ENCODE results near the gene ZNF423. TPM values are rescaled to one million over a fixed set of nuclear protein-coding genes. Genes with fewer than 3 reads are reported as not detected.

The ZNF423 gene
- total and polyA plus RNA-seq, 2 donors, result 6.4 to 14.0 TPM

- H3K4me1 ChIP-seq (ENCODE audit: insufficient read depth), result no peaks in the 10 kb centered on the region
- 82% methylated on average over 9 of the region's 9 CpGs for WGBS
- no peak for DNase-seq (ENCODE audit: extremely low spot score)
- no peak overlapping the region for H3K4me3 ChIP-seq (ENCODE audit: low read depth, low read length)
- H3K36me3 ChIP-seq (ENCODE audit: insufficient read depth), result no peaks in the 10 kb centered on the region
- no peak overlapping the region for H3K27ac ChIP-seq (ENCODE audit: low read depth)
Measured at GRCh38 chr16:49632086-49632794, 223.7 kb downstream of the ZNF423 start.

GRCh38 chr16:49631187-49632041, 224.5 kb downstream of the ZNF423 start:
- Histone ChIP-seq H3K27ac (ENCODE audit: low read depth) (no peak overlapping the region), H3K4me1 (ENCODE audit: insufficient read depth) (no peaks in the 10 kb centered on the region), H3K36me3 (ENCODE audit: insufficient read depth) (no peaks in the 10 kb centered on the region), H3K4me3 (ENCODE audit: low read depth, low read length) (no peak overlapping the region)
- WGBS, result 43% methylated on average over 5 of the region's 5 CpGs
- DNase-seq (ENCODE audit: extremely low spot score), result no peak

GRCh38 chr16:49630783-49631182, 225.1 kb downstream of the ZNF423 start:
- WGBS, result 95% methylated on average over 4 of the region's 4 CpGs
- Histone ChIP-seq H3K36me3 (ENCODE audit: insufficient read depth) (no peaks in the 10 kb centered on the region), H3K4me1 (ENCODE audit: insufficient read depth) (no peaks in the 10 kb centered on the region), H3K4me3 (ENCODE audit: low read depth, low read length) (no peak overlapping the region), H3K27ac (ENCODE audit: low read depth) (no peak overlapping the region)
- no peak for DNase-seq (ENCODE audit: extremely low spot score)

- DNase-seq (ENCODE audit: extremely low spot score), result no peak
- Histone ChIP-seq H3K27ac (ENCODE audit: low read depth) (no peak overlapping the region), H3K36me3 (ENCODE audit: insufficient read depth) (no peaks in the 10 kb centered on the region), H3K4me1 (ENCODE audit: insufficient read depth) (no peaks in the 10 kb centered on the region), H3K4me3 (ENCODE audit: low read depth, low read length) (no peak overlapping the region)
- 96% methylated on average over 7 of the region's 7 CpGs for whole genome bisulfite sequencing
Measured at GRCh38 chr16:49629851-49630250, 226.1 kb downstream of the ZNF423 start.

GRCh38 chr16:49628148-49628547, 227.8 kb downstream of the ZNF423 start:
- WGBS, result 96% methylated on average over 3 of the region's 3 CpGs
- Histone ChIP-seq H3K4me1 (ENCODE audit: insufficient read depth) (no peaks in the 10 kb centered on the region), H3K36me3 (ENCODE audit: insufficient read depth) (no peaks in the 10 kb centered on the region), H3K4me3 (ENCODE audit: low read depth, low read length) (no peak overlapping the region), H3K27ac (ENCODE audit: low read depth) (no peak overlapping the region)
- no peak for DNase-seq (ENCODE audit: extremely low spot score)

GRCh38 chr16:49625311-49626065, 230.4 kb downstream of the ZNF423 start:
- Histone ChIP-seq H3K4me1 (ENCODE audit: insufficient read depth) (no peaks in the 10 kb centered on the region), H3K27ac (ENCODE audit: low read depth) (no peak overlapping the region), H3K4me3 (ENCODE audit: low read depth, low read length) (no peak overlapping the region), H3K36me3 (ENCODE audit: insufficient read depth) (no peaks in the 10 kb centered on the region)
- WGBS, result 71% methylated on average over 3 of the region's 3 CpGs
- no peak for DNase-seq (ENCODE audit: extremely low spot score)

- no peak overlapping the region for H3K27ac ChIP-seq (ENCODE audit: low read depth)
- WGBS, result 78% methylated on average over 8 of the region's 8 CpGs
- H3K4me1 ChIP-seq (ENCODE audit: insufficient read depth), result no peaks in the 10 kb centered on the region
- no peak overlapping the region for H3K4me3 ChIP-seq (ENCODE audit: low read depth, low read length)
- no peaks in the 10 kb centered on the region for H3K36me3 ChIP-seq (ENCODE audit: insufficient read depth)
- no peak for DNase-seq (ENCODE audit: extremely low spot score)
Measured at GRCh38 chr16:49623501-49624266, 232.2 kb downstream of the ZNF423 start.

- no peaks in the 10 kb centered on the region for H3K36me3 ChIP-seq (ENCODE audit: insufficient read depth)
- no peak overlapping the region for H3K27ac ChIP-seq (ENCODE audit: low read depth)
- H3K4me3 ChIP-seq (ENCODE audit: low read depth, low read length), result no peak overlapping the region
- no peaks in the 10 kb centered on the region for H3K4me1 ChIP-seq (ENCODE audit: insufficient read depth)
- no peak for DNase-seq (ENCODE audit: extremely low spot score)
- WGBS, result 94% methylated on average over 17 of the region's 17 CpGs
Measured at GRCh38 chr16:49622421-49623402, 233.2 kb downstream of the ZNF423 start.

GRCh38 chr16:49622084-49622390, 233.9 kb downstream of the ZNF423 start:
- Histone ChIP-seq H3K4me3 (ENCODE audit: low read depth, low read length) (no peak overlapping the region), H3K27ac (ENCODE audit: low read depth) (no peak overlapping the region), H3K4me1 (ENCODE audit: insufficient read depth) (no peaks in the 10 kb centered on the region), H3K36me3 (ENCODE audit: insufficient read depth) (no peaks in the 10 kb centered on the region)
- WGBS, result 73% methylated on average over 4 of the region's 4 CpGs
- DNase-seq (ENCODE audit: extremely low spot score), result no peak

- Histone ChIP-seq H3K4me3 (ENCODE audit: low read depth, low read length) (no peak overlapping the region), H3K36me3 (ENCODE audit: insufficient read depth) (no peaks in the 10 kb centered on the region), H3K27ac (ENCODE audit: low read depth) (no peak overlapping the region), H3K4me1 (ENCODE audit: insufficient read depth) (no peaks in the 10 kb centered on the region)
- no peak for DNase-seq (ENCODE audit: extremely low spot score)
- 72% methylated on average over 13 of the region's 13 CpGs for WGBS
Measured at GRCh38 chr16:49621241-49622083, 234.4 kb downstream of the ZNF423 start.

GRCh38 chr16:49620869-49621240, 235.1 kb downstream of the ZNF423 start:
- H3K4me3 ChIP-seq (ENCODE audit: low read depth, low read length), result no peak overlapping the region
- no peaks in the 10 kb centered on the region for H3K36me3 ChIP-seq (ENCODE audit: insufficient read depth)
- no peak for DNase-seq (ENCODE audit: extremely low spot score)
- 54% methylated on average over 6 of the region's 6 CpGs for WGBS
- H3K27ac ChIP-seq (ENCODE audit: low read depth), result peak overlapping the region; percentile 64
- H3K4me1 ChIP-seq (ENCODE audit: insufficient read depth), result no peaks in the 10 kb centered on the region

All from urinary bladder (tissue), 4 donors.